SK-N-MC (cell line): Measurements from ENCODE around the gene LEPROT.

Source experiments
- EZH2 ChIP-seq: fragments of 200-600 bp; sonication (generic); IDR thresholded peaks from one replicate; pipeline ENCODE4 v1.6.1; 2017; ENCODE audit warnings: antibody characterized with exemption
- FOXP2 ChIP-seq: optimal IDR thresholded peaks from 2 replicates; pipeline ENCODE3; 2011; ENCODE audit warnings: mild to moderate bottlenecking, moderate library complexity; ENCODE audit not compliant: insufficient read depth; ENCODE audit errors: extremely low read length, control extremely low read depth
- POLR2AphosphoS5 ChIP-seq: IDR thresholded peaks from 2 replicates; pipeline ENCODE4 v1.6.1; 2012; ENCODE audit warnings: mild to moderate bottlenecking, low read depth, low read length, borderline replicate concordance

GRCh38 chr1:65434255-65434654 lies 13.8 kb downstream of the LEPROT start:
- no peak for TF ChIP-seq POLR2AphosphoS5
- TF ChIP-seq EZH2, result no peak
- TF ChIP-seq FOXP2, result no peak
